ENCODE measurements around the gene NPHP4. TPM values are rescaled to one million over a fixed set of nuclear protein-coding genes. Genes with fewer than 3 reads are reported as not detected.

NPHP4 gene
- total RNA-seq, 4 donors from 2014 or later, result 11.2 to 24.5 (median 18.2) TPM

GRCh38 chr1:5885471-5886139 lies 106.6 kb downstream of the NPHP4 start:
- no peak overlapping the region for H3K4me3 ChIP-seq (ENCODE audit: low read depth, poor library complexity, severe bottlenecking)
- TF ChIP-seq CTCF (IDR thresholded peaks at IDR 0.05) (no peak), POLR2A (IDR thresholded peaks at IDR 0.05) (no peak)
- DNase-seq (ENCODE audit: low spot score in 2 of 2), result no peak
- intact Hi-C loops (cut with DNase I; ENCODE audit: low total_unique reads), result no loop called here
- 93 to 96% methylated on average over 17 to 18 of the region's 18 CpGs for WGBS, 2 donors

- no peak overlapping the region for H3K4me3 ChIP-seq (ENCODE audit: low read depth, poor library complexity, severe bottlenecking)
- no peak for DNase-seq (ENCODE audit: low spot score in 2 of 2)
- 87 to 92% methylated on average over 13 of the region's 13 CpGs for whole genome bisulfite sequencing, 2 donors
- no peak for TF ChIP-seq POLR2A (IDR thresholded peaks at IDR 0.05)
- TF ChIP-seq CTCF (IDR thresholded peaks at IDR 0.05), result no peak
- intact Hi-C loops (cut with DNase I; ENCODE audit: low total_unique reads), result no loop called here
Measured at GRCh38 chr1:5884110-5884509, 108.1 kb downstream of the NPHP4 start.

GRCh38 chr1:5883129-5884048 lies 108.8 kb downstream of the NPHP4 start:
- WGBS, 2 donors, result 93 to 96% methylated on average over 30 of the region's 30 CpGs
- no peak for DNase-seq (ENCODE audit: low spot score in 2 of 2)
- intact Hi-C loops (cut with DNase I; ENCODE audit: low total_unique reads), result no loop called here
- H3K4me3 ChIP-seq (ENCODE audit: low read depth, poor library complexity, severe bottlenecking), result no peak overlapping the region
- TF ChIP-seq CTCF (IDR thresholded peaks at IDR 0.05) (no peak), POLR2A (IDR thresholded peaks at IDR 0.05) (no peak)

- DNase-seq (ENCODE audit: low spot score in 2 of 2), result no peak
- no peak overlapping the region for H3K4me3 ChIP-seq (ENCODE audit: low read depth, poor library complexity, severe bottlenecking)
- 95 to 96% methylated on average over 27 of the region's 27 CpGs for WGBS, 2 donors
- TF ChIP-seq POLR2A (IDR thresholded peaks at IDR 0.05) (no peak), CTCF (IDR thresholded peaks at IDR 0.05) (no peak)
- intact Hi-C loops (cut with DNase I; ENCODE audit: low total_unique reads), result no loop called here
Measured at GRCh38 chr1:5882367-5883128, 109.7 kb downstream of the NPHP4 start.

GRCh38 chr1:5881526-5882222 lies 110.6 kb downstream of the NPHP4 start:
- WGBS, 2 donors, result 95 to 96% methylated on average over 17 to 22 of the region's 22 CpGs

More at GRCh38 chr1:5881526-5882222, 110.6 kb downstream of the NPHP4 start:
- DNase-seq (ENCODE audit: low spot score in 2 of 2), result no peak
- no peak overlapping the region for H3K4me3 ChIP-seq (ENCODE audit: low read depth, poor library complexity, severe bottlenecking)
- TF ChIP-seq CTCF (IDR thresholded peaks at IDR 0.05), result no peak
- no peak for TF ChIP-seq POLR2A (IDR thresholded peaks at IDR 0.05)
- intact Hi-C loops (cut with DNase I; ENCODE audit: low total_unique reads), result no loop called here

All from lower leg skin (tissue), 4 donors.